ENCODE data around the gene KMT2D.

Gene KMT2D

GRCh38 chr12:49054524-49054923 is 6.1 kb downstream of the KMT2D start:
- DNase-seq (ENCODE audit: low read depth in 3 of 3): no peak

GRCh38 chr12:49054096-49054495 is 6.5 kb downstream of the KMT2D start:
- DNase-seq (ENCODE audit: low read depth in 3 of 3): no peak

GRCh38 chr12:49052451-49053208 is 8.0 kb downstream of the KMT2D start:
- DNase-seq (ENCODE audit: low read depth in 3 of 3): no peak

GRCh38 chr12:49051777-49052438 is 8.7 kb downstream of the KMT2D start:
- DNase-seq (ENCODE audit: low read depth in 3 of 3): no peak

GRCh38 chr12:49051373-49051764 is 9.2 kb downstream of the KMT2D start:
- no peak for DNase-seq (ENCODE audit: low read depth in 3 of 3)

- DNase-seq (ENCODE audit: low read depth in 3 of 3): no peak
Observed at GRCh38 chr12:49050507-49051372, 9.9 kb downstream of the KMT2D start.

GRCh38 chr12:49049566-49050224 is 10.9 kb downstream of the KMT2D start:
- DNase-seq (ENCODE audit: low read depth in 3 of 3): no peak

- DNase-seq (ENCODE audit: low read depth in 3 of 3): no peak
Observed at GRCh38 chr12:49048953-49049352, 11.6 kb downstream of the KMT2D start.

- no peak for DNase-seq (ENCODE audit: low read depth in 3 of 3)
Observed at GRCh38 chr12:49046129-49046895, 14.3 kb downstream of the KMT2D start.

GRCh38 chr12:49044660-49045059 is 15.9 kb downstream of the KMT2D start:
- DNase-seq (ENCODE audit: low read depth in 3 of 3): no peak

GRCh38 chr12:49043856-49044258 is 16.7 kb downstream of the KMT2D start:
- DNase-seq (ENCODE audit: low read depth in 3 of 3): peak; percentile 59 to 82 (median 61)

- no peak for DNase-seq (ENCODE audit: low read depth in 3 of 3)
Observed at GRCh38 chr12:49043241-49043640, 17.4 kb downstream of the KMT2D start.

- no peak for DNase-seq (ENCODE audit: low read depth in 3 of 3)
Observed at GRCh38 chr12:49041881-49042484, 18.6 kb downstream of the KMT2D start.

GRCh38 chr12:49041036-49041880 is 19.3 kb downstream of the KMT2D start:
- no peak for DNase-seq (ENCODE audit: low read depth in 3 of 3)

- DNase-seq (ENCODE audit: low read depth in 3 of 3): no peak
Observed at GRCh38 chr12:49040364-49040855, 20.2 kb downstream of the KMT2D start.

GRCh38 chr12:49039421-49040363 is 20.9 kb downstream of the KMT2D start:
- DNase-seq (ENCODE audit: low read depth in 3 of 3): no peak

- no peak for DNase-seq (ENCODE audit: low read depth in 3 of 3)
Observed at GRCh38 chr12:49038291-49038955, 22.2 kb downstream of the KMT2D start.

GRCh38 chr12:49037947-49038237 is 22.7 kb downstream of the KMT2D start:
- DNase-seq (ENCODE audit: low read depth in 3 of 3): no peak

Data from stimulated activated CD4-positive, alpha-beta T cell treated with anti-CD3 and anti-CD28 coated beads, TNF-alpha, amount 100 ng/mL, for 48 hours (primary cell).